ENCODE data around the gene CXCL6.

DNA sequence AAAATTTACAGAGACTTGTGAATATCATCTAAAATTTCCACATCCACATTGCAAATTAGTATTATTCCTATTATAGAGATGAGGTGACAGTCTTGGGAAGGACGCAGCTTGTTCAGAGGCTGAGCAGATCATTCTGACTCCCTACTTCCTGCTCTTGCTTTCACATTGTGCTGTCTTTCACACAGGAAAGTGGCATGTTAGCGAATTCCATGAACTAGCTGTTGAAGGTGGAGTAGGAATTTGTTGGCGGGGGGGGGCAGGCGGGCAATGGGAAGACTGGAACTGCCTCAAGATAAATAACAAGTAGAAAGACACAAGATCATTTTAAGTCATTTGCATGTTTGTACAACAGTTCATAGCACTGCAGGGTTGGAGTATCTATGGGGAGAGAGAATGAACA is 18.9 kb downstream of the CXCL6 start:
- TF ChIP-seq, protein P1, sequence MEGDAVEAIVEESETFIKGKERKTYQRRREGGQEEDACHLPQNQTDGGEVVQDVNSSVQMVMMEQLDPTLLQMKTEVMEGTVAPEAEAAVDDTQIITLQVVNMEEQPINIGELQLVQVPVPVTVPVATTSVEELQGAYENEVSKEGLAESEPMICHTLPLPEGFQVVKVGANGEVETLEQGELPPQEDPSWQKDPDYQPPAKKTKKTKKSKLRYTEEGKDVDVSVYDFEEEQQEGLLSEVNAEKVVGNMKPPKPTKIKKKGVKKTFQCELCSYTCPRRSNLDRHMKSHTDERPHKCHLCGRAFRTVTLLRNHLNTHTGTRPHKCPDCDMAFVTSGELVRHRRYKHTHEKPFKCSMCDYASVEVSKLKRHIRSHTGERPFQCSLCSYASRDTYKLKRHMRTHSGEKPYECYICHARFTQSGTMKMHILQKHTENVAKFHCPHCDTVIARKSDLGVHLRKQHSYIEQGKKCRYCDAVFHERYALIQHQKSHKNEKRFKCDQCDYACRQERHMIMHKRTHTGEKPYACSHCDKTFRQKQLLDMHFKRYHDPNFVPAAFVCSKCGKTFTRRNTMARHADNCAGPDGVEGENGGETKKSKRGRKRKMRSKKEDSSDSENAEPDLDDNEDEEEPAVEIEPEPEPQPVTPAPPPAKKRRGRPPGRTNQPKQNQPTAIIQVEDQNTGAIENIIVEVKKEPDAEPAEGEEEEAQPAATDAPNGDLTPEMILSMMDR (IDR thresholded peaks at IDR 0.05) = no peak
- TF ChIP-seq EP300 (IDR thresholded peaks at IDR 0.05) = no peak

All from tibial nerve (tissue), 4 donors.